Measurements from ENCODE around the gene TTC34.
"Not testable (repeated sequence)": the region's sequence is repeated elsewhere in the genome, so short reads cannot be mapped to it uniquely, and the experiment has no call there.

The TTC34 gene

DNA sequence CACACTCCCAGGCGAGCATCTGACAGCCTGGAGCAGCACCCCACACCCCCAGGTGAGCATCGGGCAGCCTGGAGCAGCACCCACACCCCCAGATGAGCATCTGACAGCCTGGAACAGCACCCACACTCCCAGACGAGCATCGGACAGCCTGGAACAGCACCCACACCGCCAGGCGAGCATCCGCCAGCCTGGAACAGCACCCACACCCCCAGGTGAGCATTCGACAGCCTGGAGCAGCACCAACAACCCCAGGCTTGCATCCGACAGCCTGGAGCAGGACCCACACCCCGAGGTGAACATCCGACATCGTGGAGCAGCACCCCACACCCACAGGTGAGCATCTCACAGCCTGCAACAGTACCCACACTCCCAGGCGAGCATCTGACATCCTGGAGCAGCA lies 42.1 kb downstream of the TTC34 start:
- H3K4me3 ChIP-seq (ENCODE audit: low read depth, low read length); H2BK5ac ChIP-seq (ENCODE audit: low read depth, low read length, poor library complexity); H4K12ac ChIP-seq (ENCODE audit: low read depth, low read length); H2BK120ac ChIP-seq (ENCODE audit: insufficient read depth, low read length, poor library complexity); H3K14ac ChIP-seq (ENCODE audit: low read length); H3K23ac ChIP-seq (ENCODE audit: low read length); H2AK5ac ChIP-seq (ENCODE audit: low read length); H3K4ac ChIP-seq (ENCODE audit: low read depth, low read length); H3K27me3 ChIP-seq (ENCODE audit: insufficient read depth, low read length); H4K8ac ChIP-seq (ENCODE audit: low read depth, low read length); H3K4me1 ChIP-seq (ENCODE audit: control insufficient read depth in 1 of 2, insufficient read depth in 2 of 2, low read length in 2 of 2); H3K9me3 ChIP-seq (ENCODE audit: insufficient read depth, low read depth, low read length); H3K79me1 ChIP-seq (ENCODE audit: low read length); H3K9ac ChIP-seq (ENCODE audit: low read length); H3K36me3 ChIP-seq (ENCODE audit: control insufficient read depth in 1 of 2, insufficient read depth in 2 of 2, low read length in 2 of 2); H3K79me2 ChIP-seq (ENCODE audit: control insufficient read depth, insufficient read depth, low read length, poor library complexity); DNase-seq; H3K27ac ChIP-seq (ENCODE audit: low read depth, low read length); H2BK12ac ChIP-seq (ENCODE audit: low read length); H2AFZ ChIP-seq (ENCODE audit: insufficient read depth, low read length, poor library complexity); H3K18ac ChIP-seq (ENCODE audit: low read length); H4K91ac ChIP-seq (ENCODE audit: low read depth, low read length); H3K4me2 ChIP-seq (ENCODE audit: low read length): not testable (repeated sequence)
- whole genome bisulfite sequencing (ENCODE audit: extremely low coverage, insufficient coverage, insufficient read length), result no CpG with 5 or more reads among the region's 13 CpGs

DNA sequence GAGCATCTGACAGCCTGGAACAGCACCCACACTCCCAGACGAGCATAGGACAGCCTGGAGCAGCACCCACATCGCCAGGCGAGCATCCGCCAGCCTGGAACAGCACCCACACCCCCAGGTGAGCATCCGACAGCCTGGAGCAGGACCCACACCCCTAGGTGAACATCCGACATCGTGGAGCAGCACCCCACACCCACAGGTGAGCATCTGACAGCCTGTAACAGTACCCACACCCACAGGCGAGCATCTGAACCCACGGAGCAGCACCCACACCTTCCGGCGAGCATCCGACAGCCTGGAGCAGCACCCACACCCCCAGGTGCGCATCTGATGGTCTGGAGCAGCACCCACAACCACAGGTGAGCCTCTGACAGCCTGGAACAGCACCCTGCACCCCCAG lies 44.0 kb downstream of the TTC34 start:
- H3K27ac ChIP-seq (ENCODE audit: low read depth, low read length); H3K27me3 ChIP-seq (ENCODE audit: insufficient read depth, low read length); H3K79me1 ChIP-seq (ENCODE audit: low read length); H3K4ac ChIP-seq (ENCODE audit: low read depth, low read length); H3K23ac ChIP-seq (ENCODE audit: low read length); H3K9ac ChIP-seq (ENCODE audit: low read length); H2BK120ac ChIP-seq (ENCODE audit: insufficient read depth, low read length, poor library complexity); H3K14ac ChIP-seq (ENCODE audit: low read length); H3K4me2 ChIP-seq (ENCODE audit: low read length); H4K12ac ChIP-seq (ENCODE audit: low read depth, low read length); H3K18ac ChIP-seq (ENCODE audit: low read length); H2AFZ ChIP-seq (ENCODE audit: insufficient read depth, low read length, poor library complexity); H2AK5ac ChIP-seq (ENCODE audit: low read length); H3K79me2 ChIP-seq (ENCODE audit: control insufficient read depth, insufficient read depth, low read length, poor library complexity); H4K91ac ChIP-seq (ENCODE audit: low read depth, low read length); H3K36me3 ChIP-seq (ENCODE audit: control insufficient read depth in 1 of 2, insufficient read depth in 2 of 2, low read length in 2 of 2); H4K8ac ChIP-seq (ENCODE audit: low read depth, low read length); DNase-seq; H3K4me3 ChIP-seq (ENCODE audit: low read depth, low read length); H3K4me1 ChIP-seq (ENCODE audit: control insufficient read depth in 1 of 2, insufficient read depth in 2 of 2, low read length in 2 of 2); H2BK12ac ChIP-seq (ENCODE audit: low read length); H2BK5ac ChIP-seq (ENCODE audit: low read depth, low read length, poor library complexity); H3K9me3 ChIP-seq (ENCODE audit: insufficient read depth, low read depth, low read length): not testable (repeated sequence)
- WGBS (ENCODE audit: extremely low coverage, insufficient coverage, insufficient read length), result no CpG with 5 or more reads among the region's 13 CpGs

GRCh38 chr1:2755426-2755825 lies 46.1 kb downstream of the TTC34 start:
- not testable (repeated sequence) for H4K8ac ChIP-seq (ENCODE audit: low read depth, low read length); H2BK5ac ChIP-seq (ENCODE audit: low read depth, low read length, poor library complexity)
- no CpG with 5 or more reads among the region's 14 CpGs for WGBS (ENCODE audit: extremely low coverage, insufficient coverage, insufficient read length)

DNA sequence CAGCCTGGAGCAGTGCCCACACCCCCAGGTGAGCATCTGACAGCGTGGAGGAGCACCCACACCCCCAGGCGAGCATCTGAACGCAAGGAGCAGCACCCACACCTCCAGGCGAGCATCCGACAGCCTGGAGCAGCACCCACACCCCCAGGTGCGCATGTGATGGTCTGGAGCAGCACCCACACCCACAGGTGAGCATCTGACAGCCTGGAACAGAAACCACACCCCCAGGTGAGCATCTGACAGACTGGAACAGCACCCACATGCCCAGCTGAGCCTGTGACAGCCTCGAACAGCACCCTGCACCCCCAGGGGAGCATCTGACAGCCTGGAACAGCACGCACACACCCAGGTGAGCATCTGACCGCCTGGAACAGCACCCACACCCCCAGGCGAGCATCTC lies 46.9 kb downstream of the TTC34 start:
- H3K36me3 ChIP-seq (ENCODE audit: control insufficient read depth in 1 of 2, insufficient read depth in 2 of 2, low read length in 2 of 2); H3K4ac ChIP-seq (ENCODE audit: low read depth, low read length); H3K18ac ChIP-seq (ENCODE audit: low read length); H4K91ac ChIP-seq (ENCODE audit: low read depth, low read length); H2BK5ac ChIP-seq (ENCODE audit: low read depth, low read length, poor library complexity); H3K27ac ChIP-seq (ENCODE audit: low read depth, low read length); H3K9ac ChIP-seq (ENCODE audit: low read length); H3K27me3 ChIP-seq (ENCODE audit: insufficient read depth, low read length); H3K4me1 ChIP-seq (ENCODE audit: control insufficient read depth in 1 of 2, insufficient read depth in 2 of 2, low read length in 2 of 2); H4K8ac ChIP-seq (ENCODE audit: low read depth, low read length); H2BK120ac ChIP-seq (ENCODE audit: insufficient read depth, low read length, poor library complexity); H4K12ac ChIP-seq (ENCODE audit: low read depth, low read length); H3K4me3 ChIP-seq (ENCODE audit: low read depth, low read length); H3K79me1 ChIP-seq (ENCODE audit: low read length); H2AK5ac ChIP-seq (ENCODE audit: low read length); H2BK12ac ChIP-seq (ENCODE audit: low read length); H2AFZ ChIP-seq (ENCODE audit: insufficient read depth, low read length, poor library complexity); H3K14ac ChIP-seq (ENCODE audit: low read length); H3K79me2 ChIP-seq (ENCODE audit: control insufficient read depth, insufficient read depth, low read length, poor library complexity); H3K23ac ChIP-seq (ENCODE audit: low read length); DNase-seq; H3K4me2 ChIP-seq (ENCODE audit: low read length): not testable (repeated sequence)
- no CpG with 5 or more reads among the region's 10 CpGs for WGBS (ENCODE audit: extremely low coverage, insufficient coverage, insufficient read length)
- peaks cover 28% of the 10 kb centered on the region for H3K9me3 ChIP-seq (ENCODE audit: insufficient read depth, low read depth, low read length)

More at GRCh38 chr1:2755426-2755825, 46.1 kb downstream of the TTC34 start:
- H2BK120ac ChIP-seq (ENCODE audit: insufficient read depth, low read length, poor library complexity); H3K27me3 ChIP-seq (ENCODE audit: insufficient read depth, low read length); H3K9ac ChIP-seq (ENCODE audit: low read length); DNase-seq; H3K27ac ChIP-seq (ENCODE audit: low read depth, low read length); H4K91ac ChIP-seq (ENCODE audit: low read depth, low read length); H3K79me2 ChIP-seq (ENCODE audit: control insufficient read depth, insufficient read depth, low read length, poor library complexity); H2BK12ac ChIP-seq (ENCODE audit: low read length); H3K79me1 ChIP-seq (ENCODE audit: low read length); H3K23ac ChIP-seq (ENCODE audit: low read length); H3K4ac ChIP-seq (ENCODE audit: low read depth, low read length); H3K18ac ChIP-seq (ENCODE audit: low read length); H4K12ac ChIP-seq (ENCODE audit: low read depth, low read length); H3K36me3 ChIP-seq (ENCODE audit: control insufficient read depth in 1 of 2, insufficient read depth in 2 of 2, low read length in 2 of 2); H2AK5ac ChIP-seq (ENCODE audit: low read length); H2AFZ ChIP-seq (ENCODE audit: insufficient read depth, low read length, poor library complexity); H3K4me3 ChIP-seq (ENCODE audit: low read depth, low read length); H3K14ac ChIP-seq (ENCODE audit: low read length); H3K4me1 ChIP-seq (ENCODE audit: control insufficient read depth in 1 of 2, insufficient read depth in 2 of 2, low read length in 2 of 2); H3K4me2 ChIP-seq (ENCODE audit: low read length): not testable (repeated sequence)
- peaks cover 23% of the 10 kb centered on the region for H3K9me3 ChIP-seq (ENCODE audit: insufficient read depth, low read depth, low read length)
